Neural cell (in vitro differentiated cells): ENCODE measurements around the gene RET. TPM values are rescaled to one million over a fixed set of nuclear protein-coding genes. Genes with fewer than 3 reads are reported as not detected.

Source experiments
- H2AFZ ChIP-seq: fragments of 200-600, 300-800 bp; sonication (generic), shearing (Covaris generic); 2 replicates; pipeline ENCODE4 v1.6.0; 2014; ENCODE audit warnings: low read depth, mild to moderate bottlenecking, antibody characterized with exemption, low read length, moderate library complexity
- H3F3A ChIP-seq: fragments of 200-600 bp; shearing (Covaris generic); 2 replicates; pipeline ENCODE4 v1.6.1; 2016; ENCODE audit warnings: mild to moderate bottlenecking, moderate library complexity, mixed read lengths, antibody characterized with exemption, low read length; ENCODE audit not compliant: insufficient read depth, poor library complexity, severe bottlenecking
- H3K27ac ChIP-seq: fragments of 200-600, 300-800 bp; sonication (generic), shearing (Covaris generic); 2 replicates; pipeline ENCODE4 v1.5.1; 2014; ENCODE audit warnings: mild to moderate bottlenecking, low read length, moderate library complexity
- H3K27me3 ChIP-seq: fragments of 300-800, 200-600 bp; sonication (generic), shearing (Covaris generic); 2 replicates; pipeline ENCODE4 v1.6.0; 2014; ENCODE audit warnings: mild to moderate bottlenecking, low read depth, low read length, moderate library complexity; ENCODE audit not compliant: insufficient read depth
- H3K36me3 ChIP-seq: fragments of 300-800, 200-600 bp; sonication (generic), shearing (Covaris generic); 2 replicates; pipeline ENCODE4 v1.5.1; 2014; ENCODE audit warnings: mild to moderate bottlenecking, antibody characterized with exemption, low read length, moderate library complexity; ENCODE audit not compliant: insufficient read depth
- H3K4me2 ChIP-seq: fragments of 300-800, 200-600 bp; sonication (generic), shearing (Covaris generic); 2 replicates; pipeline ENCODE4 v1.6.0; 2014; ENCODE audit warnings: mild to moderate bottlenecking, low read length
- H3K4me3 ChIP-seq: fragments of 300-800, 200-600 bp; sonication (generic), shearing (Covaris generic); 2 replicates; pipeline ENCODE4 v1.5.1; 2014; ENCODE audit warnings: mild to moderate bottlenecking, low read length, moderate library complexity
- H3K79me2 ChIP-seq: fragments of 200-600 bp; shearing (Covaris generic); replicated peaks from 2 replicates; pipeline ENCODE4 v1.6.0; 2014; ENCODE audit warnings: mild to moderate bottlenecking, low read length, moderate library complexity; ENCODE audit not compliant: insufficient read depth
- H3K9ac ChIP-seq: fragments of 300-800, 200-600 bp; sonication (generic), shearing (Covaris generic); 2 replicates; pipeline ENCODE4 v1.6.1; 2016; ENCODE audit warnings: mild to moderate bottlenecking, low read length, mixed read lengths
- H3K9me2 ChIP-seq: fragments of 200-600 bp; shearing (Covaris generic); 2 replicates; pipeline ENCODE4 v1.6.1; 2016; ENCODE audit warnings: mild to moderate bottlenecking, low read length, mixed read lengths; ENCODE audit not compliant: insufficient read depth
- H3K9me3 ChIP-seq: fragments of 200-600, 300-800 bp; sonication (generic), shearing (Covaris generic); 2 replicates; pipeline ENCODE4 v1.6.1; 2016; ENCODE audit warnings: mild to moderate bottlenecking, mixed run types, low read length, moderate library complexity, mixed read lengths
- H4K20me1 ChIP-seq: fragments of 200-600 bp; shearing (Covaris generic); 2 replicates; pipeline ENCODE4 v1.6.1; 2016; ENCODE audit warnings: mild to moderate bottlenecking, mixed run types; ENCODE audit not compliant: insufficient read depth
- EP300 ChIP-seq: fragments of 450-650 bp; conservative IDR thresholded peaks from 2 replicates; pipeline ENCODE4 v1.6.1; 2014; ENCODE audit warnings: antibody characterized with exemption, mild to moderate bottlenecking, moderate library complexity; ENCODE audit not compliant: poor library complexity, severe bottlenecking
- EZH2 ChIP-seq: fragments of 200-600, 300-800 bp; shearing (Covaris generic), sonication (generic); IDR thresholded peaks from 2 replicates; pipeline ENCODE4 v1.6.1; 2014; ENCODE audit warnings: antibody characterized with exemption, low read length, borderline replicate concordance, mild to moderate bottlenecking; ENCODE audit not compliant: insufficient read depth, poor library complexity, severe bottlenecking
- MXI1 ChIP-seq: fragments of 450-650 bp; conservative IDR thresholded peaks from 2 replicates; pipeline ENCODE4 v1.6.1; 2014; ENCODE audit warnings: antibody characterized with exemption, mild to moderate bottlenecking; ENCODE audit not compliant: poor library complexity, severe bottlenecking
- POLR2AphosphoS5 ChIP-seq: IDR thresholded peaks from 2 replicates; pipeline ENCODE4 v1.6.1; 2012
- RAD21 ChIP-seq: fragments of 450-650 bp; conservative IDR thresholded peaks from 2 replicates; pipeline ENCODE4 v1.6.1; 2014; ENCODE audit warnings: antibody characterized with exemption, mild to moderate bottlenecking, moderate library complexity
- SMC3 ChIP-seq: fragments of 450-650 bp; conservative IDR thresholded peaks from 2 replicates; pipeline ENCODE4 v1.6.1; 2014; ENCODE audit warnings: antibody characterized with exemption, mild to moderate bottlenecking, moderate library complexity; ENCODE audit not compliant: poor library complexity
- TAF1 ChIP-seq: IDR thresholded peaks from 2 replicates; pipeline ENCODE4 v1.6.1; 2012; ENCODE audit warnings: low read depth
- polyA plus RNA-seq: library from polyadenylated mRNA; depleted of rRNA; stranded (reverse); fragments of >200 nt; gene quantifications from 2 replicates; pipeline ENCODE4 v1.2.3, GENCODE V29; 2014
- TF ChIP-seq, protein P1 (sequence below): fragments of 450-650 bp; IDR thresholded peaks from 2 replicates; pipeline ENCODE4 v1.5.1; 2014; ENCODE audit warnings: antibody characterized with exemption, mild to moderate bottlenecking, moderate library complexity; ENCODE audit not compliant: poor library complexity, severe bottlenecking
- TF ChIP-seq, protein P2 (sequence below): IDR thresholded peaks from 2 replicates; pipeline ENCODE4 v1.6.1; 2012; ENCODE audit warnings: borderline replicate concordance

RET gene
- polyA plus RNA-seq, 1 donor from 2014 or later = 1.7 TPM

DNA sequence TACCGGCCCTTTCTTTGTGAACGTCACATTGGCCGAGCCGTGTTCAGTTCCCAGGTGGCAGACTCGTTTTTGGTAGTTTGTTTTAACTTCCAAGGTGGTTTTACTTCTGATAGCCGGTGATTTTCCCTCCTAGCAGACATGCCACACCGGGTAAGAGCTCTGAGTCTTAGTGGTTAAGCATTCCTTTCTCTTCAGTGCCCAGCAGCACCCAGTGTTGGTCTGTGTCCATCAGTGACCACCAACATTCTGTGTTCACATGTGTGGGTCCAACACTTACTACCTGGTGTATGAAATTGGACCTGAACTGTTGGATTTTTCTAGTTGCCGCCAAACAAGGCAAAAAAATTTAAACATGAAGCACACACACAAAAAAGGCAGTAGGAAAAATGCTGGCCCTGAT lies 51.5 kb downstream of the RET start:
- Histone ChIP-seq H2AFZ (no peak overlapping the region), H3K36me3 (no peaks in the 10 kb centered on the region), H3K4me3 (no peak overlapping the region), H3K9me3 (no peaks in the 10 kb centered on the region), H3K9ac (no peak overlapping the region), H4K20me1 (no peaks in the 10 kb centered on the region), H3F3A (no peaks in the 10 kb centered on the region), H3K27ac (no peak overlapping the region), H3K27me3 (no peaks in the 10 kb centered on the region), H3K9me2 (no peaks in the 10 kb centered on the region), H3K4me2 (no peak overlapping the region), H3K79me2 (no peaks in the 10 kb centered on the region)
- no peak for TF ChIP-seq TAF1
- TF ChIP-seq EZH2 = no peak

DNA sequence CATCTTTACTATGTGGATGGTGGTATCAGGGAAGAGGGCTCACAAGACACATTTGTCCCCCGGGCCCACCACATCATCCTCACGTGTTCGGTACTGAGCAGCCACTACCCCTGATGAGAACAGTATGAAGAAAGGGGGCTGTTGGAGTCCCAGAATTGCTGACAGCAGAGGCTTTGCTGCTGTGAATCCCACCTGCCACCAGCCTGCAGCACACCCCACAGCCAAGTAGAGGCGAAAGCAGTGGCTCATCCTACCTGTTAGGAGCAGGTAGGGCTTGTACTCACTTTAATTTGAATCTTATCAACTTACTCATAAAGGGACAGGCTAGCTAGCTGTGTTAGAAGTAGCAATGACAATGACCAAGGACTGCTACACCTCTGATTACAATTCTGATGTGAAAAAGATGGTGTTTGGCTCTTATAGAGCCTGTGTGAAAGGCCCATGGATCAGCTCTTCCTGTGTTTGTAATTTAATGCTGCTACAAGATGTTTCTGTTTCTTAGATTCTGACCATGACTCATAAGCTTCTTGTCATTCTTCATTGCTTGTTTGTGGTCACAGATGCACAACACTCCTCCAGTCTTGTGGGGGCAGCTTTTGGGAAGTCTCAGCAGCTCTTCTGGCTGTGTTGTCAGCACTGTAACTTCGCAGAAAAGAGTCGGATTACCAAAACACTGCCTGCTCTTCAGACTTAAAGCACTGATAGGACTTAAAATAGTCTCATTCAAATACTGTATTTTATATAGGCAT lies 52.3 kb downstream of the RET start:
- TF ChIP-seq SMC3 = no peak
- no peak overlapping the region for H3K4me2 ChIP-seq

DNA sequence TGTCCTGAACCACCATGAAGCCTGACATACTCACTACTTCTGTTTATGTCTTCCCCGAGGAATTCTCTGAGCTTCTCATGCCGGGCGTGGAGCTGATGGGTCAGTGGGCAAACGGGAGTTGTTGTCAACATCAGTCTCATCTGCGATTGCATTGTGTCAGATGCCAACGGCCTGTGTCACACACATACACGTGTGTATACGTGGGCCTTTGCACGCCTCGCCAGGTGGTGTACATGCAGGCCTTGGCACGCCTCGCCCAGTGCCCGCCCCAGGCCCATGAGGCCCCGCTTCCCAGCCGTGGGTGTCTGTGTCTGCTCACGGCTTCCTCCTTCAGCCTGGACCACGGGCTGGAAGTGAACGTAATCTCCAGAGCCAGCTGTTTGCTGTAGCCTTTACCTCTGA lies 53.9 kb downstream of the RET start:
- Histone ChIP-seq H3K9me3 (no peaks in the 10 kb centered on the region), H3K36me3 (no peaks in the 10 kb centered on the region), H3K27ac (no peak overlapping the region), H3K4me3 (no peak overlapping the region), H3K27me3 (no peaks in the 10 kb centered on the region), H3K4me2 (no peak overlapping the region), H3K79me2 (no peaks in the 10 kb centered on the region), H3F3A (no peaks in the 10 kb centered on the region), H2AFZ (no peak overlapping the region), H3K9ac (no peak overlapping the region), H4K20me1 (no peaks in the 10 kb centered on the region), H3K9me2 (no peaks in the 10 kb centered on the region)
- TF ChIP-seq EP300 (no peak), TAF1 (no peak)

More for the DNA sequence above, 52.3 kb downstream of the RET start:
- Histone ChIP-seq H3K9me3 (no peaks in the 10 kb centered on the region), H3K9ac (no peak overlapping the region), H3F3A (no peaks in the 10 kb centered on the region), H2AFZ (no peak overlapping the region), H3K27me3 (no peaks in the 10 kb centered on the region), H3K4me3 (no peak overlapping the region), H4K20me1 (no peaks in the 10 kb centered on the region), H3K27ac (no peak overlapping the region), H3K36me3 (no peaks in the 10 kb centered on the region), H3K79me2 (no peaks in the 10 kb centered on the region), H3K9me2 (no peaks in the 10 kb centered on the region)

DNA sequence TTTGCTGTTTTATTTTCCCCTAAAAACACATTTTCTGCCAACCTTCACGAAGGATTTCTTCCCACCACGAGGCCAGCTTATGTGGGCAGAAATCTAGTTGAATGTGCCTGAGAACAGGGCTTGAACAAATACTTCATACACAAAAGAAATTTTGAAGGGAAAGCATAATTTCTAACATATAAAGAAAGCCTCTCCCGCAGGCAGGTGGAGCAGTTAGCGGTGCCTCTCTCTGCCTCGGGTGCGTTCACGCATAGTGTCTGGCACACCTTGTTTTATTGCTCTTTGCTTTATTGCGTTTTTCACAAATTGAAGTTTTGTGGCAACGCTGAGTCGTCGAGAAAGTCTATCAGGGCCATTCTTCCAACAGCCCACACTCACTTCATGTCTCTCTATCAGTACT lies 54.4 kb downstream of the RET start:
- H3K9ac ChIP-seq = no peak overlapping the region
- TF ChIP-seq EP300 (no peak), MXI1 (no peak), RAD21 (no peak), SMC3 (no peak), POLR2AphosphoS5 (no peak), TAF1 (no peak), EZH2 (no peak)
- TF ChIP-seq, protein P1, sequence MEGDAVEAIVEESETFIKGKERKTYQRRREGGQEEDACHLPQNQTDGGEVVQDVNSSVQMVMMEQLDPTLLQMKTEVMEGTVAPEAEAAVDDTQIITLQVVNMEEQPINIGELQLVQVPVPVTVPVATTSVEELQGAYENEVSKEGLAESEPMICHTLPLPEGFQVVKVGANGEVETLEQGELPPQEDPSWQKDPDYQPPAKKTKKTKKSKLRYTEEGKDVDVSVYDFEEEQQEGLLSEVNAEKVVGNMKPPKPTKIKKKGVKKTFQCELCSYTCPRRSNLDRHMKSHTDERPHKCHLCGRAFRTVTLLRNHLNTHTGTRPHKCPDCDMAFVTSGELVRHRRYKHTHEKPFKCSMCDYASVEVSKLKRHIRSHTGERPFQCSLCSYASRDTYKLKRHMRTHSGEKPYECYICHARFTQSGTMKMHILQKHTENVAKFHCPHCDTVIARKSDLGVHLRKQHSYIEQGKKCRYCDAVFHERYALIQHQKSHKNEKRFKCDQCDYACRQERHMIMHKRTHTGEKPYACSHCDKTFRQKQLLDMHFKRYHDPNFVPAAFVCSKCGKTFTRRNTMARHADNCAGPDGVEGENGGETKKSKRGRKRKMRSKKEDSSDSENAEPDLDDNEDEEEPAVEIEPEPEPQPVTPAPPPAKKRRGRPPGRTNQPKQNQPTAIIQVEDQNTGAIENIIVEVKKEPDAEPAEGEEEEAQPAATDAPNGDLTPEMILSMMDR = no peak
- TF ChIP-seq, protein P2, sequence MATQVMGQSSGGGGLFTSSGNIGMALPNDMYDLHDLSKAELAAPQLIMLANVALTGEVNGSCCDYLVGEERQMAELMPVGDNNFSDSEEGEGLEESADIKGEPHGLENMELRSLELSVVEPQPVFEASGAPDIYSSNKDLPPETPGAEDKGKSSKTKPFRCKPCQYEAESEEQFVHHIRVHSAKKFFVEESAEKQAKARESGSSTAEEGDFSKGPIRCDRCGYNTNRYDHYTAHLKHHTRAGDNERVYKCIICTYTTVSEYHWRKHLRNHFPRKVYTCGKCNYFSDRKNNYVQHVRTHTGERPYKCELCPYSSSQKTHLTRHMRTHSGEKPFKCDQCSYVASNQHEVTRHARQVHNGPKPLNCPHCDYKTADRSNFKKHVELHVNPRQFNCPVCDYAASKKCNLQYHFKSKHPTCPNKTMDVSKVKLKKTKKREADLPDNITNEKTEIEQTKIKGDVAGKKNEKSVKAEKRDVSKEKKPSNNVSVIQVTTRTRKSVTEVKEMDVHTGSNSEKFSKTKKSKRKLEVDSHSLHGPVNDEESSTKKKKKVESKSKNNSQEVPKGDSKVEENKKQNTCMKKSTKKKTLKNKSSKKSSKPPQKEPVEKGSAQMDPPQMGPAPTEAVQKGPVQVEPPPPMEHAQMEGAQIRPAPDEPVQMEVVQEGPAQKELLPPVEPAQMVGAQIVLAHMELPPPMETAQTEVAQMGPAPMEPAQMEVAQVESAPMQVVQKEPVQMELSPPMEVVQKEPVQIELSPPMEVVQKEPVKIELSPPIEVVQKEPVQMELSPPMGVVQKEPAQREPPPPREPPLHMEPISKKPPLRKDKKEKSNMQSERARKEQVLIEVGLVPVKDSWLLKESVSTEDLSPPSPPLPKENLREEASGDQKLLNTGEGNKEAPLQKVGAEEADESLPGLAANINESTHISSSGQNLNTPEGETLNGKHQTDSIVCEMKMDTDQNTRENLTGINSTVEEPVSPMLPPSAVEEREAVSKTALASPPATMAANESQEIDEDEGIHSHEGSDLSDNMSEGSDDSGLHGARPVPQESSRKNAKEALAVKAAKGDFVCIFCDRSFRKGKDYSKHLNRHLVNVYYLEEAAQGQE = no peak
- H4K20me1 ChIP-seq = no peaks in the 10 kb centered on the region
- no peaks in the 10 kb centered on the region for H3K9me2 ChIP-seq
- H3K36me3 ChIP-seq = no peaks in the 10 kb centered on the region
- peaks cover under 1% of the 10 kb centered on the region for H3K79me2 ChIP-seq
- no peak overlapping the region for H3K4me3 ChIP-seq
- no peaks in the 10 kb centered on the region for H3K27me3 ChIP-seq
- H3K9me3 ChIP-seq = no peaks in the 10 kb centered on the region
- no peak overlapping the region for H3K27ac ChIP-seq
- no peak overlapping the region for H3K4me2 ChIP-seq
- H3F3A ChIP-seq = no peaks in the 10 kb centered on the region
- H2AFZ ChIP-seq = no peak overlapping the region
